CD14-positive monocyte (primary cell): Measurements from ENCODE around the gene TKFC. TPM values are rescaled to one million over a fixed set of nuclear protein-coding genes. Genes with fewer than 3 reads are reported as not detected.

Source experiments
- DNase-seq, 3 donors: peaks; one replicate each; pipeline ENCODE4 v3.0.0-alpha.2; 2011 to 2022
- H2AFZ ChIP-seq: 2 replicates; pipeline ENCODE4 v1.6.0; 2012; ENCODE audit warnings: mild to moderate bottlenecking, low read depth, low read length, inconsistent platforms; ENCODE audit not compliant: insufficient read depth, poor library complexity, severe bottlenecking
- H3K27ac ChIP-seq, 2 donors: 1 replicate in 1 of 2; 2 replicates in 1 of 2; pipeline ENCODE4 v1.5.1; 2012 to 2013; ENCODE audit warnings: low read length in 2 of 2, control low read depth in 1 of 2, inconsistent platforms in 1 of 2, low read depth in 1 of 2, mild to moderate bottlenecking in 1 of 2
- H3K27me3 ChIP-seq, 2 donors: one replicate each; pipeline versions ENCODE4 v1.6.0 to v1.6.1; 2011 to 2013; ENCODE audit warnings: low read length in 2 of 2; ENCODE audit not compliant: control insufficient read depth in 2 of 2, insufficient read depth in 2 of 2
- H3K36me3 ChIP-seq, 2 donors: replicated peaks in 1 of 2; 1 replicate in 1 of 2; 2 replicates in 1 of 2; pipeline versions ENCODE4 v1.5.1 to v1.6.1; 2012 to 2013; ENCODE audit warnings: low read length in 2 of 2, control low read depth in 1 of 2, inconsistent platforms in 1 of 2, mild to moderate bottlenecking in 1 of 2; ENCODE audit not compliant: insufficient read depth in 2 of 2, control insufficient read depth in 1 of 2
- H3K4me1 ChIP-seq, 2 donors: 1 replicate in 1 of 2; 2 replicates in 1 of 2; pipeline versions ENCODE4 v1.5.1 to v1.6.1; 2012 to 2013; ENCODE audit warnings: low read length in 2 of 2, control low read depth in 1 of 2, inconsistent platforms in 1 of 2, mild to moderate bottlenecking in 1 of 2, moderate library complexity in 1 of 2; ENCODE audit not compliant: insufficient read depth in 2 of 2, control insufficient read depth in 1 of 2
- H3K4me2 ChIP-seq: replicated peaks from 2 replicates; pipeline ENCODE3; 2012; ENCODE audit warnings: low read length, moderate library complexity, mild to moderate bottlenecking; ENCODE audit not compliant: poor library complexity, severe bottlenecking; ENCODE audit errors: extremely low read depth
- H3K4me3 ChIP-seq, 3 experiments: fragments of 200-600 bp in 1 of 3; sonication (generic) in 1 of 3; replicated peaks in 1 of 3; 1 replicate in 2 of 3; 2 replicates in 1 of 3; pipeline ENCODE4 v1.5.1; 2011 to 2013; ENCODE audit warnings: low read length in 3 of 3, mild to moderate bottlenecking in 3 of 3, control low read depth in 2 of 3, low read depth in 2 of 3, inconsistent platforms in 1 of 3, moderate library complexity in 1 of 3
- H3K79me2 ChIP-seq: 2 replicates; pipeline ENCODE4 v1.6.0; 2012; ENCODE audit warnings: mild to moderate bottlenecking, control low read depth, inconsistent platforms, low read length, moderate library complexity; ENCODE audit not compliant: insufficient read depth
- H3K9ac ChIP-seq: 2 replicates; pipeline ENCODE4 v1.6.0; 2017; ENCODE audit warnings: low read length, mild to moderate bottlenecking; ENCODE audit not compliant: insufficient read depth, poor library complexity, severe bottlenecking
- H3K9me3 ChIP-seq, 2 donors: replicated peaks in 1 of 2; 1 replicate in 1 of 2; 2 replicates in 1 of 2; pipeline versions ENCODE4 v1.5.1 to v1.6.1; 2012 to 2013; ENCODE audit warnings: low read length in 2 of 2, control low read depth in 1 of 2; ENCODE audit not compliant: control insufficient read depth in 1 of 2, insufficient read depth in 1 of 2
- H4K20me1 ChIP-seq: 2 replicates; pipeline ENCODE4 v1.6.0; 2012; ENCODE audit warnings: mild to moderate bottlenecking, low read length, control low read depth, moderate library complexity; ENCODE audit not compliant: insufficient read depth
- H3K27ac Mint-ChIP-seq, 7 donors: one replicate each; pipeline ENCODE4 v1.8.0; 2020; ENCODE audit warnings: mild to moderate bottlenecking in 7 of 7, mixed read lengths in 7 of 7, moderate library complexity in 6 of 7, inconsistent platforms in 2 of 7
- H3K27me3 Mint-ChIP-seq, 3 donors: one replicate each; pipeline ENCODE4 v1.8.0; 2021 to 2022; ENCODE audit warnings: low read depth in 3 of 3, mild to moderate bottlenecking in 3 of 3, mixed read lengths in 3 of 3, moderate library complexity in 3 of 3, inconsistent platforms in 1 of 3
- H3K36me3 Mint-ChIP-seq, 2 donors: one replicate each; pipeline ENCODE4 v1.8.0; 2020; ENCODE audit warnings: mixed read lengths in 2 of 2, inconsistent platforms in 1 of 2, mild to moderate bottlenecking in 1 of 2
- H3K4me1 Mint-ChIP-seq: one replicate; pipeline ENCODE4 v1.8.0; 2020; ENCODE audit warnings: mild to moderate bottlenecking, mixed read lengths
- H3K4me3 Mint-ChIP-seq, 2 donors: one replicate each; pipeline ENCODE4 v1.8.0; 2020; ENCODE audit warnings: mild to moderate bottlenecking in 2 of 2, mixed read lengths in 2 of 2, moderate library complexity in 1 of 2
- H3K9me3 Mint-ChIP-seq, 7 donors: one replicate each; pipeline ENCODE4 v1.8.0; 2020 to 2022; ENCODE audit warnings: mixed read lengths in 7 of 7, mild to moderate bottlenecking in 6 of 7, moderate library complexity in 6 of 7, inconsistent platforms in 2 of 7
- CTCF ChIP-seq: fragments of 200-600 bp; IDR thresholded peaks from one replicate; pipeline ENCODE4 v1.8.0; 2022; ENCODE audit warnings: antibody characterized with exemption, mild to moderate bottlenecking
- WGBS: methylation state at CpG from one replicate; pipeline ENCODE4 v1.1.5; 2013; ENCODE audit warnings: missing lambda C conversion rate; ENCODE audit not compliant: insufficient coverage; 5-methylcytosine and 5-hydroxymethylcytosine counted together
- intact Hi-C, 2 donors: fragments of 100-400 bp; cut with micrococcal nuclease; formaldehyde crosslinking; loops; one replicate each; pipeline versions ENCODE4 v1.15.0 to v1.15.1; 2023
- polyA plus RNA-seq, 3 donors: library from polyadenylated mRNA; depleted of rRNA in 1 of 3; unstranded in 2 of 3; stranded (reverse) in 1 of 3; fragments of 300-500 nt in 2 of 3; fragments of >200 nt in 1 of 3; fragmentation: Illumina TruSeq in 2 of 3; gene quantifications; 1 replicate in 2 of 3; 2 replicates in 1 of 3; pipeline ENCODE4 v1.2.3, GENCODE V29; 2012 to 2021

Gene TKFC
- polyA plus RNA-seq, 3 donors, result 29.5 to 40.8 (median 29.6) TPM

- Histone ChIP-seq H3K9ac (no peak overlapping the region), H3K9me3 (peaks cover 0 to 1% of the 10 kb centered on the region in 2 donors), H3K36me3 (no peaks in the 10 kb centered on the region), H3K79me2 (no peaks in the 10 kb centered on the region), H2AFZ (no peak overlapping the region), H4K20me1 (no peaks in the 10 kb centered on the region), H3K4me2 (no peak overlapping the region), H3K27ac (no peak overlapping the region), H3K4me1 (peaks cover 27 to 31% of the 10 kb centered on the region in 2 donors), H3K4me3 (no peak overlapping the region), H3K27me3 (no peaks in the 10 kb centered on the region)
- H3K27ac Mint-ChIP-seq, result peak overlapping the region in 2 of 7 donors; percentile 36 to 80
- H3K9me3 Mint-ChIP-seq, result peaks cover 2 to 4% (median 2%) of the 10 kb centered on the region in 7 donors
- no peak for TF ChIP-seq CTCF
- no peak overlapping the region for H3K4me3 Mint-ChIP-seq
- peaks cover 2 to 9% (median 3%) of the 10 kb centered on the region in 3 donors for H3K27me3 Mint-ChIP-seq
- WGBS, result 87% methylated on average over 7 of the region's 15 CpGs
- peak in 1 of 3 donors; percentile 20 for DNase-seq
- intact Hi-C loops, result loop anchor here (1.0 to 2.0 kb wide), 2 partner anchors 48 kb away; no protein-coding TSS in a partner anchor
- H3K4me1 Mint-ChIP-seq, result peaks cover 28% of the 10 kb centered on the region
- H3K36me3 Mint-ChIP-seq, result peaks cover 0 to 1% of the 10 kb centered on the region in 2 donors
Measured at GRCh38 chr11:61384271-61385242, 51.5 kb downstream of the TKFC start.

- Mint-ChIP-seq H3K36me3 (peaks cover 3 to 9% of the 10 kb centered on the region in 2 donors), H3K27me3 (peaks cover 2 to 4% (median 3%) of the 10 kb centered on the region in 3 donors), H3K9me3 (peaks cover 1 to 11% (median 6%) of the 10 kb centered on the region in 7 donors), H3K4me3 (no peak overlapping the region), H3K27ac (no peak overlapping the region), H3K4me1 (peaks cover 23% of the 10 kb centered on the region)
- intact Hi-C loops, result loop anchor here in 1 of 2 donors (5.0 kb wide), 1 partner anchor 47 kb away; no protein-coding TSS in a partner anchor
- Histone ChIP-seq H4K20me1 (no peaks in the 10 kb centered on the region), H3K27me3 (no peaks in the 10 kb centered on the region), H3K9me3 (peaks cover 4 to 5% of the 10 kb centered on the region in 2 donors), H3K4me2 (no peak overlapping the region), H3K27ac (no peak overlapping the region), H3K4me3 (no peak overlapping the region), H2AFZ (no peak overlapping the region), H3K9ac (no peak overlapping the region), H3K79me2 (no peaks in the 10 kb centered on the region), H3K4me1 (peaks cover 17 to 25% of the 10 kb centered on the region in 2 donors), H3K36me3 (peaks cover 4 to 6% of the 10 kb centered on the region in 2 donors)
- no peak for DNase-seq
- WGBS, result no CpG with 5 or more reads among the region's 1 CpG
- TF ChIP-seq CTCF, result no peak
Measured at GRCh38 chr11:61390161-61390560, 57.1 kb downstream of the TKFC start.
